Cardiac muscle cell (in vitro differentiated cells and primary cell): ENCODE data around the gene NWD2. TPM values are rescaled to one million over a fixed set of nuclear protein-coding genes. Genes with fewer than 3 reads are reported as not detected.
"Not testable (repeated sequence)": the region's sequence is repeated elsewhere in the genome, so short reads cannot be mapped to it uniquely, and the experiment has no call there.

ENCODE experiments used
- DNase-seq, 2 donors: peaks; one replicate each; pipeline versions ENCODE4 v3.0.0 to v3.0.0-alpha.2; 2010 to 2017; ENCODE audit warnings: low read depth in 1 of 2, low spot score in 1 of 2
- H3K27ac ChIP-seq: fragments of 200-600 bp; sonication (generic); 2 replicates; pipeline ENCODE4 v1.5.1; 2016
- H3K27me3 ChIP-seq: fragments of 200-600 bp; sonication (generic); 2 replicates; pipeline ENCODE4 v1.6.0; 2016; ENCODE audit warnings: control low read depth
- H3K36me3 ChIP-seq: fragments of 200-600 bp; sonication (generic); 2 replicates; pipeline ENCODE4 v1.5.1; 2016; ENCODE audit warnings: control low read depth
- H3K4me1 ChIP-seq: fragments of 200-600 bp; sonication (generic); 2 replicates; pipeline ENCODE4 v1.8.1; 2017; ENCODE audit warnings: low read depth, mild to moderate bottlenecking, mixed run types
- H3K4me3 ChIP-seq: fragments of 200-600 bp; sonication (generic); 2 replicates; pipeline ENCODE4 v1.5.1; 2016; ENCODE audit warnings: mild to moderate bottlenecking
- H3K9me3 ChIP-seq: fragments of 200-600 bp; sonication (generic); 2 replicates; pipeline ENCODE4 v1.5.1; 2017; ENCODE audit warnings: low read depth, mild to moderate bottlenecking, control low read depth
- CTCF ChIP-seq: IDR thresholded peaks from 2 replicates; pipeline ENCODE4 v1.5.1; 2012; ENCODE audit warnings: low read depth, mild to moderate bottlenecking, low read length
- polyA plus RNA-seq: library from polyadenylated mRNA; unstranded; fragments of >200 nt; fragmentation: Nextera tagmentation; extraction: Ambion mirVana; gene quantifications from 2 replicates; pipeline ENCODE4 v1.2.1, GENCODE V29; 2016
- total RNA-seq: library from RNA; depleted of rRNA; stranded (reverse); fragments of >200 nt; gene quantifications from 2 replicates; pipeline ENCODE4 v1.2.3, GENCODE V29; 2016

NWD2 gene
- total and polyA plus RNA-seq, 2 experiments from 2014 or later, result 0.06 TPM; not detected in 1

- H3K4me1 ChIP-seq, result no peaks in the 10 kb centered on the region
These were observed 239.1 kb downstream of the NWD2 start for GRCh38 chr4:37483610-37484009.

GRCh38 chr4:37486166-37486565 is 241.6 kb downstream of the NWD2 start:
- TF ChIP-seq CTCF, result no peak
- Histone ChIP-seq H3K4me1 (no peaks in the 10 kb centered on the region), H3K27ac (no peak overlapping the region), H3K36me3 (no peaks in the 10 kb centered on the region), H3K27me3 (no peaks in the 10 kb centered on the region), H3K9me3 (no peaks in the 10 kb centered on the region), H3K4me3 (no peak overlapping the region)
- DNase-seq, result no peak

More at GRCh38 chr4:37483610-37484009, 239.1 kb downstream of the NWD2 start:
- Histone ChIP-seq H3K4me3 (no peak overlapping the region), H3K27ac (no peak overlapping the region), H3K9me3 (no peaks in the 10 kb centered on the region), H3K27me3 (no peaks in the 10 kb centered on the region), H3K36me3 (no peaks in the 10 kb centered on the region)
- no peak for TF ChIP-seq CTCF
- no peak for DNase-seq

GRCh38 chr4:37487668-37488067 is 243.1 kb downstream of the NWD2 start:
- no peak overlapping the region for H3K27ac ChIP-seq
- H3K4me1 ChIP-seq, result no peaks in the 10 kb centered on the region
- no peak for DNase-seq
- TF ChIP-seq CTCF, result no peak
- H3K27me3 ChIP-seq, result no peaks in the 10 kb centered on the region
- no peak overlapping the region for H3K4me3 ChIP-seq
- no peaks in the 10 kb centered on the region for H3K9me3 ChIP-seq
- no peaks in the 10 kb centered on the region for H3K36me3 ChIP-seq

- no peaks in the 10 kb centered on the region for H3K9me3 ChIP-seq
- no peaks in the 10 kb centered on the region for H3K4me1 ChIP-seq
- no peak for TF ChIP-seq CTCF
- H3K36me3 ChIP-seq, result no peaks in the 10 kb centered on the region
- no peak for DNase-seq
- H3K4me3 ChIP-seq, result no peak overlapping the region
- H3K27me3 ChIP-seq, result no peaks in the 10 kb centered on the region
- H3K27ac ChIP-seq, result no peak overlapping the region
These were observed 245.2 kb downstream of the NWD2 start for GRCh38 chr4:37489697-37490096.

- DNase-seq, result no peak
- H3K4me3 ChIP-seq, result no peak overlapping the region
- H3K27ac ChIP-seq, result no peak overlapping the region
- H3K27me3 ChIP-seq, result no peaks in the 10 kb centered on the region
- H3K36me3 ChIP-seq, result no peaks in the 10 kb centered on the region
- TF ChIP-seq CTCF, result no peak
- H3K4me1 ChIP-seq, result no peaks in the 10 kb centered on the region
- H3K9me3 ChIP-seq, result no peaks in the 10 kb centered on the region
These were observed 246.1 kb downstream of the NWD2 start for GRCh38 chr4:37490391-37491347.

GRCh38 chr4:37495353-37495752 is 250.8 kb downstream of the NWD2 start:
- H3K9me3 ChIP-seq, DNase-seq, H3K4me1 ChIP-seq, H3K4me3 ChIP-seq, H3K36me3 ChIP-seq, H3K27ac ChIP-seq, H3K27me3 ChIP-seq: not testable (repeated sequence)
